Skeletal muscle satellite cell (primary cell): ENCODE measurements around the gene PLXNA4.

Experiments used
- H3K27me3 ChIP-seq: 2 replicates; pipeline ENCODE4 v1.7.0; 2013; ENCODE audit warnings: low read length; ENCODE audit not compliant: control insufficient read depth, insufficient read depth
- H3K36me3 ChIP-seq: 2 replicates; pipeline ENCODE4 v1.7.0; 2013; ENCODE audit warnings: mild to moderate bottlenecking, control low read depth, low read length; ENCODE audit not compliant: insufficient read depth
- H3K4me1 ChIP-seq: 2 replicates; pipeline ENCODE4 v1.7.0; 2013; ENCODE audit warnings: low read length; ENCODE audit not compliant: control insufficient read depth, insufficient read depth
- H3K4me2 ChIP-seq: 2 replicates; pipeline ENCODE4 v1.7.0; 2013; ENCODE audit warnings: mild to moderate bottlenecking, low read length
- H3K4me3 ChIP-seq: 2 replicates; pipeline ENCODE4 v1.7.0; 2013; ENCODE audit warnings: low read length
- H3K9ac ChIP-seq: 2 replicates; pipeline ENCODE4 v1.7.0; 2013; ENCODE audit warnings: mild to moderate bottlenecking, low read depth, low read length, moderate library complexity
- H3K9me3 ChIP-seq: replicated peaks from 2 replicates; pipeline ENCODE4 v1.7.0; 2013; ENCODE audit warnings: mild to moderate bottlenecking, control low read depth, low read length

PLXNA4 gene

GRCh38 chr7:132545756-132546155, 30.5 kb downstream of the PLXNA4 start:
- Histone ChIP-seq H3K4me3 (no peak overlapping the region), H3K9ac (no peak overlapping the region), H3K4me2 (no peak overlapping the region), H3K27me3 (no peaks in the 10 kb centered on the region), H3K4me1 (peaks cover 4% of the 10 kb centered on the region), H3K9me3 (no peaks in the 10 kb centered on the region), H3K36me3 (no peaks in the 10 kb centered on the region)

GRCh38 chr7:132544999-132545398, 31.3 kb downstream of the PLXNA4 start:
- H3K4me2 ChIP-seq: no peak overlapping the region
- H3K36me3 ChIP-seq: no peaks in the 10 kb centered on the region
- H3K4me3 ChIP-seq: no peak overlapping the region
- no peaks in the 10 kb centered on the region for H3K9me3 ChIP-seq
- H3K27me3 ChIP-seq: no peaks in the 10 kb centered on the region
- no peak overlapping the region for H3K9ac ChIP-seq
- H3K4me1 ChIP-seq: peaks cover 4% of the 10 kb centered on the region

- H3K9me3 ChIP-seq: no peaks in the 10 kb centered on the region
- H3K4me2 ChIP-seq: no peak overlapping the region
- H3K27me3 ChIP-seq: no peaks in the 10 kb centered on the region
- no peaks in the 10 kb centered on the region for H3K36me3 ChIP-seq
- peaks cover 3% of the 10 kb centered on the region for H3K4me1 ChIP-seq
- no peak overlapping the region for H3K4me3 ChIP-seq
- no peak overlapping the region for H3K9ac ChIP-seq
These were observed 32.2 kb downstream of the PLXNA4 start for GRCh38 chr7:132544025-132544424.

- Histone ChIP-seq H3K9me3 (no peaks in the 10 kb centered on the region), H3K27me3 (no peaks in the 10 kb centered on the region), H3K36me3 (no peaks in the 10 kb centered on the region), H3K9ac (no peak overlapping the region), H3K4me1 (no peaks in the 10 kb centered on the region), H3K4me3 (no peak overlapping the region), H3K4me2 (no peak overlapping the region)
These were observed 33.4 kb downstream of the PLXNA4 start for GRCh38 chr7:132542895-132543294.

- Histone ChIP-seq H3K4me3 (no peak overlapping the region), H3K27me3 (no peaks in the 10 kb centered on the region), H3K4me1 (no peaks in the 10 kb centered on the region), H3K36me3 (no peaks in the 10 kb centered on the region), H3K9me3 (no peaks in the 10 kb centered on the region), H3K9ac (no peak overlapping the region), H3K4me2 (no peak overlapping the region)
These were observed 34.6 kb downstream of the PLXNA4 start for GRCh38 chr7:132541656-132542055.

GRCh38 chr7:132537456-132538145, 38.7 kb downstream of the PLXNA4 start:
- Histone ChIP-seq H3K4me3 (no peak overlapping the region), H3K9ac (no peak overlapping the region), H3K36me3 (no peaks in the 10 kb centered on the region), H3K4me2 (no peak overlapping the region), H3K9me3 (no peaks in the 10 kb centered on the region), H3K4me1 (no peaks in the 10 kb centered on the region), H3K27me3 (no peaks in the 10 kb centered on the region)

GRCh38 chr7:132536654-132537395, 39.4 kb downstream of the PLXNA4 start:
- no peaks in the 10 kb centered on the region for H3K4me1 ChIP-seq
- H3K4me2 ChIP-seq: no peak overlapping the region
- no peaks in the 10 kb centered on the region for H3K9me3 ChIP-seq
- H3K36me3 ChIP-seq: no peaks in the 10 kb centered on the region
- no peak overlapping the region for H3K4me3 ChIP-seq
- H3K9ac ChIP-seq: no peak overlapping the region
- H3K27me3 ChIP-seq: no peaks in the 10 kb centered on the region

GRCh38 chr7:132533916-132534315, 42.4 kb downstream of the PLXNA4 start:
- no peaks in the 10 kb centered on the region for H3K4me1 ChIP-seq
- no peak overlapping the region for H3K4me3 ChIP-seq
- no peak overlapping the region for H3K4me2 ChIP-seq
- no peaks in the 10 kb centered on the region for H3K36me3 ChIP-seq
- H3K9me3 ChIP-seq: no peaks in the 10 kb centered on the region
- H3K27me3 ChIP-seq: no peaks in the 10 kb centered on the region
- no peak overlapping the region for H3K9ac ChIP-seq

GRCh38 chr7:132532281-132532680, 44.0 kb downstream of the PLXNA4 start:
- Histone ChIP-seq H3K9ac (no peak overlapping the region), H3K27me3 (no peaks in the 10 kb centered on the region), H3K4me1 (no peaks in the 10 kb centered on the region), H3K4me2 (no peak overlapping the region), H3K9me3 (no peaks in the 10 kb centered on the region), H3K4me3 (no peak overlapping the region), H3K36me3 (no peaks in the 10 kb centered on the region)

GRCh38 chr7:132531562-132531961, 44.7 kb downstream of the PLXNA4 start:
- H3K27me3 ChIP-seq: no peaks in the 10 kb centered on the region

GRCh38 chr7:132528695-132529094, 47.6 kb downstream of the PLXNA4 start:
- no peaks in the 10 kb centered on the region for H3K4me1 ChIP-seq

More at GRCh38 chr7:132531562-132531961, 44.7 kb downstream of the PLXNA4 start:
- no peaks in the 10 kb centered on the region for H3K4me1 ChIP-seq
- no peaks in the 10 kb centered on the region for H3K9me3 ChIP-seq
- no peaks in the 10 kb centered on the region for H3K36me3 ChIP-seq
- no peak overlapping the region for H3K4me3 ChIP-seq
- no peak overlapping the region for H3K9ac ChIP-seq
- no peak overlapping the region for H3K4me2 ChIP-seq

More at GRCh38 chr7:132528695-132529094, 47.6 kb downstream of the PLXNA4 start:
- Histone ChIP-seq H3K4me2 (no peak overlapping the region), H3K27me3 (no peaks in the 10 kb centered on the region), H3K36me3 (no peaks in the 10 kb centered on the region), H3K9ac (no peak overlapping the region), H3K9me3 (no peaks in the 10 kb centered on the region), H3K4me3 (no peak overlapping the region)
